Effector memory CD8-positive, alpha-beta T cell (primary cell): Measurements from ENCODE around the gene MYCL.

Source experiments
- ATAC-seq: fragments of 150-1000 bp; cut with Tn5 transposase; replicated peaks from 2 replicates; pipeline ENCODE4 v1.10.0; 2021; ENCODE audit warnings: mild to moderate bottlenecking, moderate library complexity
- DNase-seq, 3 experiments: peaks; one replicate each; pipeline ENCODE4 v3.0.0; 2021
- H3K27ac Mint-ChIP-seq, 2 donors: one replicate each; pipeline ENCODE4 v1.8.0; 2022; ENCODE audit warnings: mild to moderate bottlenecking in 2 of 2, mixed read lengths in 2 of 2, moderate library complexity in 2 of 2
- H3K27me3 Mint-ChIP-seq, 2 donors: one replicate each; pipeline ENCODE4 v1.8.0; 2022; ENCODE audit warnings: mixed read lengths in 2 of 2
- H3K36me3 Mint-ChIP-seq: one replicate; pipeline ENCODE4 v1.8.0; 2022; ENCODE audit warnings: mild to moderate bottlenecking, moderate library complexity, mixed read lengths; ENCODE audit not compliant: insufficient read depth
- H3K4me1 Mint-ChIP-seq, 2 donors: one replicate each; pipeline ENCODE4 v1.8.0; 2022; ENCODE audit warnings: low read depth in 2 of 2, mixed read lengths in 2 of 2
- H3K4me3 Mint-ChIP-seq, 2 donors: one replicate each; pipeline ENCODE4 v1.8.0; 2022; ENCODE audit warnings: mild to moderate bottlenecking in 2 of 2, mixed read lengths in 2 of 2, moderate library complexity in 2 of 2
- H3K9me3 Mint-ChIP-seq, 2 donors: one replicate each; pipeline ENCODE4 v1.8.0; 2022; ENCODE audit warnings: mixed read lengths in 2 of 2

MYCL gene

DNA sequence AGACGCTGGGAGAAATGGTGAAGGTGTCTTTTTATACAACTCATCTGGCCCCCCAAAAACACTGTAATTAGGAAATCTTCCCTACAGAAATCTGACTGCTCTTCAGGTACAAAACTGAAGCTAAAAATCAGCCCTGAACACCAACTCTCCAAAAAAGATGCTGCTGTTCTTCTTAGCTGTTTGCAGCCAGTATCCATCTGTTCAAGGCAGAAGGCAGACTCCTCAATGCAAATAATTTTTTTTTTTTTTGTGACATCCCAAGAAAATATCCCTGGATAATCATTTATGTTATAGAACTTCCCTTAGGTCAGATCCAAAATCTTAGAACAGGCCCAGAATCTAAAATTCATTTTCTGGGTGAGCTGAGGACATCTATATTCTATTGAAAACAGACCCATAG lies 54.9 kb downstream of the MYCL start:
- peaks cover 35% of the 10 kb centered on the region for H3K36me3 Mint-ChIP-seq
- H3K4me1 Mint-ChIP-seq, result peaks cover 31 to 45% of the 10 kb centered on the region in 2 donors
- H3K9me3 Mint-ChIP-seq, result no peaks in the 10 kb centered on the region

GRCh38 chr1:39845569-39846566 lies 55.8 kb downstream of the MYCL start:
- Mint-ChIP-seq H3K27ac (peak overlapping the region; percentile 94 to 97), H3K27me3 (no peaks in the 10 kb centered on the region), H3K4me3 (peak overlapping the region; percentile 57 to 62), H3K9me3 (no peaks in the 10 kb centered on the region), H3K36me3 (peaks cover 38% of the 10 kb centered on the region), H3K4me1 (peaks cover 31 to 50% of the 10 kb centered on the region in 2 donors)
- peak; percentile 98 for ATAC-seq
- peak; percentile 76 to 80 (median 78) for DNase-seq

More for the DNA sequence above, 54.9 kb downstream of the MYCL start:
- ATAC-seq (no peak), DNase-seq (no peak)
- H3K27ac Mint-ChIP-seq, result peak overlapping the region; percentile 94 to 97
- no peaks in the 10 kb centered on the region for H3K27me3 Mint-ChIP-seq
- H3K4me3 Mint-ChIP-seq, result no peak overlapping the region
